GM18508 (cell line): Measurements from ENCODE around the gene TTC23.

Source experiments
- ATAC-seq: cut with Tn5 transposase; IDR thresholded peaks from one replicate; pipeline ENCODE4 v1.9.1; 2021; ENCODE audit warnings: moderate number of reproducible peaks; ENCODE audit not compliant: insufficient read depth, unreplicated experiment

Gene TTC23

GRCh38 chr15:99142562-99142961 lies 106.8 kb downstream of the TTC23 start:
- ATAC-seq, result no peak

- ATAC-seq, result no peak
Measured at GRCh38 chr15:99141943-99142342, 107.4 kb downstream of the TTC23 start.

DNA sequence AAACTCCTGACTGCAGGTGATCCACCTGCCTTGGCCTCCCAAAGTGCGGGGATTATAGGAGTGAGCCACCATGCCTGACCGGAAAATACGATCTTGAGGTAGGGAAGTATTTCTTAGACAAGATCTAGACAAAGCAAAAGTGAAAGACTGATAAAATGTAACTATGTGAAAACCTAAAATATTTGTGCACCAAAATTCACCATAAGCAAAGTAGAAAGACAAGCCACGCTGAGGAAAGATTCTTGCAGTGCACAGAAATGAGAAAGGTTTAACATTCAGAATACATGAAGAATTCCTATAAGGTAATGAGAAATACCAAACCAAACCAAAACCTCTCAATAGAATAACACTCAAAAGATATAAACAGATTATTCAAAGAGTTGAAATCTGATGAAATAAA lies 108.8 kb downstream of the TTC23 start:
- no peak for ATAC-seq

GRCh38 chr15:99139276-99139675 lies 110.1 kb downstream of the TTC23 start:
- no peak for ATAC-seq

- ATAC-seq, result no peak
Measured at GRCh38 chr15:99138491-99138982, 110.8 kb downstream of the TTC23 start.

GRCh38 chr15:99137877-99138276 lies 111.5 kb downstream of the TTC23 start:
- no peak for ATAC-seq

- no peak for ATAC-seq
Measured at GRCh38 chr15:99137111-99137546, 112.3 kb downstream of the TTC23 start.

DNA sequence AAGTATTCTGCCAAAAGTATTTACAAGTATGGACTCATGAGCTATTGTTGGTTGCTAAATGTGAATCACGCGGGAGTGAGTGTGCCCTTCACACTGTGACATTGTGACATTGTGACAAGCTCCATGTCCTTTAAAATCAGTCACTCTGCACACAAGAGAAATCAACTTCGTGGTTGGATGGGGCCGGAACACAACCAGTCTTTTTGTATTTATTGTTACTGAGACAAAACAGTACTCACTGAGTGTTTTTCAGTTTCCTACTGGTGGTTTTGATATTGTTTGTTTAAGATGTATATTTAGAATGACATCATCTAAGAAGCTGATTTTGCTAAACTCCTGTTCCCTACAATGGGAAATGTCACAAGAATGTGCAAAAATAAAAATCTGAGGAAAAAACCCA lies 114.2 kb downstream of the TTC23 start:
- no peak for ATAC-seq

DNA sequence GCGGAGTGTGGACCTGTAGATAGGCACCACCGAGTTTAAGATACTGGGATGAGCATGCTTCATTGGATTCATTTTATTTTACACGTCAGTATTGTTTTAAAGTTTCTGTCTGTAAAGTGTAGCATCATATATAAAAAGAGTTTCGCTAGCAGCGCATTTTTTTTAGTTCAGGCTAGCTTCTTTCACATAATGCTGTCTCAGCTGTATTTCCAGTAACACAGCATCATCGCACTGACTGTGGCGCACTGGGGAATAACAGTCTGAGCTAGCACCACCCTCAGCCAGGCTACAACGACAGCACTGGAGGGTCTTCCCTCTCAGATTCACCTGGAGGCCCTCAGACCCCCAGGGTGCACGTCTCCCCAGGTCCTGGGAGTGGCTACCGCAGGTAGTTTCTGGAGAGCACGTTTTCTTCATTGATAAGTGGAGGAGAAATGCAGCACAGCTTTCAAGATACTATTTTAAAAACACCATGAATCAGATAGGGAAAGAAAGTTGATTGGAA lies 115.0 kb downstream of the TTC23 start:
- ATAC-seq, result no peak

DNA sequence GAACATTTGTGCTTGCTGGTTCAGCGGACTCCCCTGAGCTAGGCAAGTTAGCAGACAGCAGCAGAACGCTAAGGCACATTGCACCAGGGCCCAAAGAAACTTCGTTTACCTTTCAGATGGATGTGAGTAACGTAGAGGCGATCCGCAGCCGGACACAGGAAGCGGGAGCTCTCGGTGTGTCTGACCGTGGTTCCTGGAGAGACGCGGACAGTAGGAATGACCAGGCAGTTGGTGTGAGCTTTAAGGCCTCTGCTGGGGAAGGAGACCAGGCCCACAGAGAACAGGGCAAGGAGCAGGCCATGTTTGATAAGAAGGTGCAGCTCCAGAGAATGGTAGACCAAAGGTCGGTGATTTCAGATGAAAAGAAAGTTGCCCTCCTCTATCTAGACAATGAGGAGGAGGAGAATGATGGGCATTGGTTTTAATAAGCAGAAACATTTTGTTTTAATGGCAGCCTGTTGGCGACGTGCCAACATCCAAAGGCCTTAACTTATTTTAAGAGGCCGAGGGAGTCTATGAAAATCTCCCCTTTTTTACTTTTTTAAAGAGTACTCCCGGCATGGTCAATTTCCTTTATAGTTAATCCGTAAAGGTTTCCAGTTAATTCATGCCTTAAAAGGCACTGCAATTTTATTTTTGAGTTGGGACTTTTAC lies 116.6 kb downstream of the TTC23 start:
- ATAC-seq, result no peak

DNA sequence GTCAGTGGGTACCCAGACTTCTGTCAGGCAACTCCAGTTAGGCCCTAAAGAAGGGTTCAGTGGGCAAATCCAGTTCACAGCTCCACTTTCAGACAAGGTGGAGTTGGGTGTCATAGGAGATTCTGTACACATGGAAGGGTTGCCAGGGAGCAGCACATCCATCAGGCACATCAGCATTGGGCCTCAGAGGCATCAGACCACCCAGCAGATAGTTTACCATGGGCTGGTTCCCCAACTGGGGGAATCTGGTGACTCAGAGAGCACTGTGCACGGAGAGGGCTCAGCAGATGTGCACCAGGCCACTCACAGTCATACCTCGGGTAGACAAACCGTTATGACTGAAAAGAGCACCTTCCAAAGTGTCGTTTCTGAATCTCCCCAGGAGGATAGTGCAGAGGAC lies 117.3 kb downstream of the TTC23 start:
- ATAC-seq, result no peak

DNA sequence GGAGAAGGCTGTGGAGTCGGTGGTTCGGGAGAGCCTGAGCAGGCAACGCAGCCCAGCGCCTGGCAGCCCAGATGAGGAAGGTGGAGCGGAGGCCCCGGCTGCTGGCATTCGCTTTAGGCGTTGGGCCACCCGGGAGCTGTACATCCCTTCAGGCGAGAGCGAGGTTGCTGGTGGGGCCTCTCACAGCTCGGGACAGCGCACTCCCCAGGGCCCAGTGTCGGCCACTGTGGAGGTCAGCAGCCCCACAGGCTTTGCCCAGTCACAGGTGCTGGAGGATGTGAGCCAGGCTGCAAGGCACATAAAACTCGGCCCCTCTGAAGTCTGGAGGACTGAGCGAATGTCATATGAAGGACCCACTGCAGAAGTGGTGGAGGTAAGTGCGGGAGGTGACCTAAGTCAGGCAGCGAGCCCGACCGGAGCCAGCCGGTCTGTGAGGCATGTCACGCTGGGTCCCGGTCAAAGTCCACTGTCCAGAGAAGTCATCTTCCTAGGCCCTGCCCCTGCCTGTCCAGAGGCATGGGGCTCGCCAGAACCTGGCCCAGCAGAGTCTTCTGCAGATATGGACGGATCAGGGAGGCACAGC lies 117.8 kb downstream of the TTC23 start:
- no peak for ATAC-seq

DNA sequence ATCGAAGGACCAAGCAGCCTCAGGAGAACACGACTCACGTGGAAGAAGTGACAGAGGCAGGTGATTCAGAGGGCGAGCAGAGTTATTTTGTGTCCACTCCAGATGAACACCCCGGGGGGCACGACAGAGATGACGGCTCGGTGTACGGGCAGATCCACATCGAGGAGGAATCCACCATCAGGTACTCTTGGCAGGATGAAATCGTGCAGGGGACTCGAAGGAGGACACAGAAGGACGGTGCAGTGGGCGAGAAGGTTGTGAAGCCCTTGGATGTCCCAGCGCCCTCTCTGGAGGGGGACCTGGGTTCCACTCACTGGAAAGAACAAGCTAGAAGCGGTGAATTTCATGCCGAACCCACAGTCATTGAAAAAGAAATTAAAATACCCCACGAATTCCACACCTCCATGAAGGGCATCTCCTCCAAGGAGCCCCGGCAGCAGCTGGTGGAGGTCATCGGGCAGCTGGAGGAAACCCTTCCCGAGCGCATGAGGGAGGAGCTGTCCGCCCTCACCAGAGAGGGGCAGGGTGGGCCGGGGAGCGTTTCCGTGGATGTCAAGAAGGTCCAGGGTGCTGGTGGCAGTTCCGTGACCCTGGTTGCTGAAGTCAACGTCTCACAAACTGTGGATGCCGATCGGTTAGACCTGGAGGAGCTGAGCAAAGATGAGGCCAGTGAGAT lies 118.5 kb downstream of the TTC23 start:
- ATAC-seq, result no peak

DNA sequence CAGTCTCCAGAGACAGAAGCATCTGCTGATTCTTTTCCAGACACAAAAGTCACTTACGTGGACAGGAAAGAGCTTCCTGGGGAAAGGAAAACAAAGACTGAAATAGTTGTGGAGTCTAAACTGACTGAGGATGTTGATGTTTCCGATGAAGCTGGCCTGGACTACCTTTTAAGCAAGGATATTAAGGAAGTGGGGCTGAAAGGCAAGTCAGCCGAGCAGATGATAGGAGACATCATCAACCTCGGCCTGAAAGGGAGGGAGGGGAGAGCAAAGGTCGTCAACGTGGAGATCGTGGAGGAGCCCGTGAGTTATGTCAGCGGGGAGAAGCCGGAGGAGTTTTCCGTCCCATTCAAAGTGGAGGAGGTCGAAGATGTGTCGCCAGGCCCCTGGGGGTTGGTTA lies 119.1 kb downstream of the TTC23 start:
- no peak for ATAC-seq

DNA sequence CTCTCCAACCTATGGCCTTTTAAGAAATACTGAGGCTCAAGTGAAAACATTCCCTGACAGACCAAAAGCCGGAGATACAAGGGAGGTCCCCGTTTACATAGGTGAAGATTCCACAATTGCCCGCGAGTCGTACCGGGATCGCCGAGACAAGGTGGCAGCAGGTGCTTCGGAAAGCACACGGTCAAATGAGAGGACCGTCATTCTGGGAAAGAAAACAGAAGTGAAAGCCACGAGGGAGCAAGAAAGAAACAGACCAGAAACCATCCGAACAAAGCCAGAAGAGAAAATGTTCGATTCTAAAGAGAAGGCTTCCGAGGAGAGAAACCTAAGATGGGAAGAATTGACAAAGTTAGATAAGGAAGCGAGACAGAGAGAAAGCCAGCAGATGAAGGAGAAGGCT lies 119.7 kb downstream of the TTC23 start:
- no peak for ATAC-seq

GRCh38 chr15:99128411-99128810 lies 121.0 kb downstream of the TTC23 start:
- no peak for ATAC-seq

DNA sequence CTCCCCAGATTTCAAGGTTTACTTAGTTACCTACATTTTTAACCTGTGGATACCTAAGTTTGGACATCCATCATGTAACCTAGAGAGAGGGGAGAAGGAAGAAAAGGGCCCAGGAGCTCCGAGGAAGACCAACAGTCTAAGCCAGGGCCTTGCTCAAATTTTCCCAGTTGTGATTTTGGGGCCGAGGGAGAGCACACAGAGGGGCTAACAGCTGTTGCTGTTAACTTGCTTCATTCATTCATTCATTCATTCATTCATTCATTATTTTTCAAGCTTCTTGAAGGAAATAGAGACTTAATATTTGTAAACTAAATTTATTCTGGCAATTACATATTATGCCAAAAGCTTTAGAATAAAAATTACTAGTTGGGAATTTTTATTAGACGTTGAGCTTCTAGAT lies 121.6 kb downstream of the TTC23 start:
- ATAC-seq, result no peak

DNA sequence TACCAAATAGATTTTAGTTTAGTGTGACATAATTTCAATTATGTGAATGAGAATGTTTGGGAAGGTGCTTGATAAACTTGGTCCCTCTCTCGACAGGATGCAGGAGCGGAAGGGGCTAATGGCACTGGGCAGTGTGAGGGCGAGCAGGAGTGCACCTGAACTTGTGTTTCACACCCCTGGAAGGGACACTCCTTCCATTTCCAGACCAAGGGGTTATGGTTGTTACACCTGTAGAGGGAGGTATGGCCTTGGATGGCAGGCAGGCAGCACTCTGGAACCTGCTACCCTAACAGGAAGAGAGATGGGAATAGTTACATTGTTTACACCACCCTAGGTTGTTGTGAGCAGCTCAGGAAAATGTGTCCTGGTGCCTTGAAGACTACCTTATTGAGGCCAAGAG lies 122.5 kb downstream of the TTC23 start:
- no peak for ATAC-seq

DNA sequence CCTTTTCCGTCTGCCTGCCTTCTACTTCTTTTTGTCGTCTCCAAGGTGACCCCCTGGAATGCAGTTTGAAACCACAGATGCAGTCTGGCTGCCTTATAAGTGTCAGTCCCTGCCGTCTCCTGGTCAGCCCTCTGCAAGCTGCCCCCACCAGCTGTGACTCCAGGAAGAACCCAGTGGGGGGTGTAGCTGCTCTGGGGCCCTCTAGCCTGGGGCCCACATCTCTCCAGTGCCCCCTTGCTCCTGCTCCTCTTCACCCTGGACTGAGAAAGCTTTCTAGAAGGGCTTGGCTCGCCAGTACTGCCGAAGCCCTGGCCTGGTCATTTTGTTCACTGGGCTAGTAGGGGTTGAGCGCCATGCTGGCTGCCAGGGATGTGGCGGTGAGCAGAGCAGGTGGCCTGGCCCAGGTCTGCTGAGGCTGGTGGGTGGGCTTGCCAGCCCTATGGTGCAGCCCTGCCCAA lies 123.2 kb downstream of the TTC23 start:
- ATAC-seq, result no peak

DNA sequence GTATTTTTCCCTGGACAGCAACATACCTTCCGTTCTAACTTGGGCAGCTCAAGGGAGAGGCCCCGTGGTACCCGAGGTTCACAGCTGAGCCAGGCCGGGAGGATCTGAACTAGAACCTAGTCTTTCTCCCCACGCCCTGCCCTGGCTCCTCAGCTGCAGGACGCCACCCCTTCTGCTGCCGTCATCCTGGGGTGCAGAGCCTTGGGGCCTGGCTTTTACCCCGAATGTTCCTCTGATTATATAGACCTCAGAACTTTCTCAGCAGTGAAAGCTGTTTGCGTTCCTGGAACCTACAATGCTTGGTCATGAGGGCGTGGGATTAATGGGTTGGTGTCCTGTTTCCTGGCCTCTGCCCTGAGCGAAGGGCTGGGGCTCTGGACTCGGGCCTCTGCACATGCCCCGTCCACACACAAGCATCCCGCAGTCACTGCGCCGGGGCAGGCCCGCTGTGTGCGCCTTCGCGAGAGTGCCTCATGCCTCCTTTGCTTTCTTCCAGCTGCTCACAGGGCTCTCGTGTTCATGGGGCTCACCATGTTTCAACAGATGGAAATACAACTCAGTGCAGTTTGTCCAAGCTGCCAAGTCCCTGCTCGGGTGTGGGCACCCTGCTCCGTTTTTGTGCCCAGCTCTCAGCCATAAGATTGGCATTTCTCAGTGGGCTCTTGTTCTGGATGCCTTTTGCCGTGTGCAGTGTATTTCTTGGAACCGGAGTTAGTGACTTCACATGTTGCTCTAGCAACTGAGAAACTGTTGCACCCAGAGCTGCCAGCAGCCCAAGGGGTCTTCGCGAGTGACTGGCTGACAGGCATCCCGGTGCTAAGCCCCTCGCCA lies 124.1 kb downstream of the TTC23 start:
- no peak for ATAC-seq

DNA sequence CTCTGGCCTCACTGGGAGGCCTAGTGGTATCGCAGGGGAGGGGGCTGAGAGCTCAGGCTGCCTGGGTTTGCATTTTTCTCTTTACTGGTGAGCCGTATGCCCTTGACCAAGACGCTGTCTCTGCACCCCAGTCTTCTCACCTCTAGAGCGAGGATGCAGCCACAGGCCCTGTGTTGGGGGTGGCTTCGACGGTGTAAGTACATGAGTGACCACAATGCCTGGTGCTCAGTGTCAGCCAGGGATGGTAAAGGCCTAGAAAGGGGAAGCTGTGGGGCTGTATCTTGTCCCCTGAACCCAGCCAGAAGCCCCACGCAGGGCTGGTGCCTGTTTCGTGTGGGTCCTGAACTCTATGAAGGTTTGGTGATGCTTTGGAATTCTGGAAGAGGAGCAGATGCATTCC lies 124.7 kb downstream of the TTC23 start:
- no peak for ATAC-seq
